ENCODE data around the gene RASL11A. TPM values are rescaled to one million over a fixed set of nuclear protein-coding genes. Genes with fewer than 3 reads are reported as not detected.
A peak's percentile ranks its signal among the peaks of the same experiment; 100 is the strongest.
"Not testable (repeated sequence)": the region's sequence is repeated elsewhere in the genome, so short reads cannot be mapped to it uniquely, and the experiment has no call there.

Gene RASL11A
- total RNA-seq, 1 donor from 2014 or later, result 2.0 TPM

GRCh38 chr13:27290715-27291114 lies 20.1 kb downstream of the RASL11A start:
- H3K4me3 Mint-ChIP-seq, result no peak overlapping the region
- no peaks in the 10 kb centered on the region for H3K36me3 Mint-ChIP-seq (ENCODE audit: low read depth)
- no peaks in the 10 kb centered on the region for H3K9me3 Mint-ChIP-seq
- DNase-seq, result no peak
- no peak for TF ChIP-seq CTCF (IDR thresholded peaks at IDR 0.05)
- CTCF ChIA-PET, result no interaction called here
- intact Hi-C loops (cut with micrococcal nuclease), result no loop called here
- peaks cover 28% of the 10 kb centered on the region for H3K4me1 Mint-ChIP-seq
- POLR2A ChIA-PET, result no interaction called here
- ATAC-seq (ENCODE audit: low read depth), result no peak
- H3K27me3 Mint-ChIP-seq, result peaks cover 1% of the 10 kb centered on the region
- no peak overlapping the region for H3K27ac Mint-ChIP-seq

GRCh38 chr13:27291967-27292366 lies 21.3 kb downstream of the RASL11A start:
- ATAC-seq (ENCODE audit: low read depth); DNase-seq; H3K4me3 Mint-ChIP-seq; H3K9me3 Mint-ChIP-seq; H3K27ac Mint-ChIP-seq; CTCF ChIA-PET; intact Hi-C loops (cut with micrococcal nuclease); POLR2A ChIA-PET; H3K36me3 Mint-ChIP-seq (ENCODE audit: low read depth); H3K27me3 Mint-ChIP-seq: not testable (repeated sequence)
- peaks cover 28% of the 10 kb centered on the region for H3K4me1 Mint-ChIP-seq

GRCh38 chr13:27293076-27293691 lies 22.6 kb downstream of the RASL11A start:
- H3K9me3 Mint-ChIP-seq, result no peaks in the 10 kb centered on the region
- H3K4me3 Mint-ChIP-seq, result peak overlapping the region; percentile 46
- ATAC-seq (ENCODE audit: low read depth) (peak; percentile 50), DNase-seq (no peak)
- intact Hi-C loops (cut with micrococcal nuclease), result no loop called here
- POLR2A ChIA-PET, result no interaction called here
- CTCF ChIA-PET, result interaction anchor here (0.5 kb wide), 1 partner anchor 20 kb away, joined by 3 read pairs; no protein-coding TSS in a partner anchor
- peaks cover 28% of the 10 kb centered on the region for H3K4me1 Mint-ChIP-seq
- no peaks in the 10 kb centered on the region for H3K36me3 Mint-ChIP-seq (ENCODE audit: low read depth)
- no peak for TF ChIP-seq CTCF (IDR thresholded peaks at IDR 0.05)
- peak overlapping the region; percentile 21 for H3K27ac Mint-ChIP-seq
- H3K27me3 Mint-ChIP-seq, result no peaks in the 10 kb centered on the region

- no peak for TF ChIP-seq CTCF (IDR thresholded peaks at IDR 0.05)
- ATAC-seq (ENCODE audit: low read depth) (peak; percentile 25), DNase-seq (no peak)
- H3K4me1 Mint-ChIP-seq, result peaks cover 28% of the 10 kb centered on the region
- no peaks in the 10 kb centered on the region for H3K36me3 Mint-ChIP-seq (ENCODE audit: low read depth)
- no peak overlapping the region for H3K4me3 Mint-ChIP-seq
- ChIA-PET POLR2A (interaction anchor here (0.5 kb wide), 1 partner anchor 535 kb away, joined by 3 read pairs; no protein-coding TSS in a partner anchor), CTCF (interaction anchor here (0.5 kb wide), 1 partner anchor 21 kb away, joined by 3 read pairs; no protein-coding TSS in a partner anchor)
- no peaks in the 10 kb centered on the region for H3K27me3 Mint-ChIP-seq
- peak overlapping the region; percentile 21 for H3K27ac Mint-ChIP-seq
- H3K9me3 Mint-ChIP-seq, result no peaks in the 10 kb centered on the region
- intact Hi-C loops (cut with micrococcal nuclease), result no loop called here
These were observed 23.4 kb downstream of the RASL11A start for GRCh38 chr13:27293873-27294515.

- no peak for TF ChIP-seq CTCF (IDR thresholded peaks at IDR 0.05)
- H3K4me1 Mint-ChIP-seq, result peaks cover 28% of the 10 kb centered on the region
- no peaks in the 10 kb centered on the region for H3K36me3 Mint-ChIP-seq (ENCODE audit: low read depth)
- ChIA-PET POLR2A (no interaction called here), CTCF (no interaction called here)
- DNase-seq, result no peak
- no peak overlapping the region for H3K4me3 Mint-ChIP-seq
- H3K27ac Mint-ChIP-seq, result no peak overlapping the region
- no peaks in the 10 kb centered on the region for H3K9me3 Mint-ChIP-seq
- H3K27me3 Mint-ChIP-seq, result no peaks in the 10 kb centered on the region
- ATAC-seq (ENCODE audit: low read depth), result no peak
- intact Hi-C loops (cut with micrococcal nuclease), result no loop called here
These were observed 24.5 kb downstream of the RASL11A start for GRCh38 chr13:27295096-27295495.

All from activated B cell treated with CpG ODN at 0.5 μM for 24 hours (primary cell).